Cerebellar cortex (tissue), 1 donor: ENCODE data around the gene RCAN3.

Source experiments
- DNase-seq: peaks from one replicate; pipeline ENCODE4 v3.0.0-alpha.2; 2015; ENCODE audit warnings: low spot score

Gene RCAN3

GRCh38 chr1:24551960-24552571 lies 49.4 kb downstream of the RCAN3 start:
- DNase-seq = no peak

- no peak for DNase-seq
These were observed 51.3 kb downstream of the RCAN3 start for GRCh38 chr1:24553931-24554330.

GRCh38 chr1:24554714-24555113 lies 52.1 kb downstream of the RCAN3 start:
- no peak for DNase-seq

- DNase-seq = no peak
These were observed 53.2 kb downstream of the RCAN3 start, which contains the start of gene NCMAP for GRCh38 chr1:24555591-24556413. Gene NCMAP, plus strand, starts transcription at chr1:24556087. Its CDS starts 39,344 bp downstream, at chr1:24595431.

- DNase-seq = no peak
These were observed 53.8 kb downstream of the RCAN3 start for GRCh38 chr1:24556414-24556795.

- no peak for DNase-seq
These were observed 54.6 kb downstream of the RCAN3 start for GRCh38 chr1:24557220-24557619.

GRCh38 chr1:24557711-24558131 lies 55.1 kb downstream of the RCAN3 start:
- DNase-seq = no peak

- DNase-seq = no peak
These were observed 55.8 kb downstream of the RCAN3 start for GRCh38 chr1:24558455-24558854.

- DNase-seq = no peak
These were observed 56.5 kb downstream of the RCAN3 start for GRCh38 chr1:24558902-24559791.

- DNase-seq = no peak
These were observed 57.7 kb downstream of the RCAN3 start for GRCh38 chr1:24560361-24560760.

GRCh38 chr1:24562625-24563024 lies 60.0 kb downstream of the RCAN3 start:
- no peak for DNase-seq

- DNase-seq = no peak
These were observed 62.1 kb downstream of the RCAN3 start for GRCh38 chr1:24564695-24565094.

GRCh38 chr1:24566236-24566867 lies 63.7 kb downstream of the RCAN3 start:
- DNase-seq = no peak

GRCh38 chr1:24567792-24568388 lies 65.3 kb downstream of the RCAN3 start:
- no peak for DNase-seq

- DNase-seq = no peak
These were observed 65.8 kb downstream of the RCAN3 start for GRCh38 chr1:24568475-24568874.

GRCh38 chr1:24570265-24571125 lies 67.9 kb downstream of the RCAN3 start:
- no peak for DNase-seq

- no peak for DNase-seq
These were observed 69.7 kb downstream of the RCAN3 start for GRCh38 chr1:24572301-24572700.

GRCh38 chr1:24575905-24576587 lies 73.4 kb downstream of the RCAN3 start:
- DNase-seq = no peak

- no peak for DNase-seq
These were observed 76.2 kb downstream of the RCAN3 start for GRCh38 chr1:24578846-24579245.

- DNase-seq = no peak
These were observed 78.1 kb downstream of the RCAN3 start for GRCh38 chr1:24580756-24581155.
